Fibroblast of lung (primary cell): ENCODE data around the gene NFASC. TPM values are rescaled to one million over a fixed set of nuclear protein-coding genes. Genes with fewer than 3 reads are reported as not detected.

Source experiments
- DNase-seq, 2 donors: peaks; one replicate each; pipeline versions ENCODE4 v3.0.0 to v3.0.0-alpha.2; 2010; ENCODE audit warnings: low read depth in 2 of 2
- H2AFZ ChIP-seq: 2 replicates; pipeline ENCODE4 v1.5.1; 2012; ENCODE audit warnings: low read length, control low read depth, inconsistent platforms
- H3K27ac ChIP-seq: 2 replicates; pipeline ENCODE4 v1.5.1; 2011; ENCODE audit warnings: low read length, control low read depth; ENCODE audit not compliant: insufficient read depth
- H3K27me3 ChIP-seq: 2 replicates; pipeline ENCODE4 v1.5.1; 2011; ENCODE audit warnings: mild to moderate bottlenecking, low read length; ENCODE audit not compliant: control insufficient read depth, insufficient read depth
- H3K36me3 ChIP-seq: 2 replicates; pipeline ENCODE4 v1.5.1; 2011; ENCODE audit warnings: low read length; ENCODE audit not compliant: control insufficient read depth, insufficient read depth
- H3K4me1 ChIP-seq: 2 replicates; pipeline ENCODE4 v1.5.1; 2011; ENCODE audit warnings: low read length; ENCODE audit not compliant: control insufficient read depth, insufficient read depth; ENCODE audit errors: extremely low read depth
- H3K4me2 ChIP-seq: 2 replicates; pipeline ENCODE4 v1.5.1; 2011; ENCODE audit warnings: low read length, control low read depth; ENCODE audit not compliant: insufficient read depth; ENCODE audit errors: extremely low read depth
- H3K4me3 ChIP-seq, 4 experiments: fragments of 200-600 bp in 1 of 4; sonication (generic) in 1 of 4; replicated peaks in 1 of 4; 2 replicates each; pipeline ENCODE4 v1.5.1; 2011 to 2016; ENCODE audit warnings: low read length in 4 of 4, low read depth in 3 of 4, mild to moderate bottlenecking in 3 of 4, control low read depth in 2 of 4, inconsistent platforms in 1 of 4, mixed read lengths in 1 of 4; ENCODE audit not compliant: insufficient read depth in 1 of 4; ENCODE audit errors: control extremely low read depth in 1 of 4
- H3K79me2 ChIP-seq: 2 replicates; pipeline ENCODE4 v1.5.1; 2012; ENCODE audit warnings: mild to moderate bottlenecking, low read length, inconsistent platforms; ENCODE audit not compliant: control insufficient read depth, insufficient read depth
- H3K9ac ChIP-seq: 2 replicates; pipeline ENCODE4 v1.5.1; 2011; ENCODE audit warnings: mild to moderate bottlenecking, low read length, control low read depth; ENCODE audit not compliant: insufficient read depth
- H3K9me3 ChIP-seq: 2 replicates; pipeline ENCODE4 v1.5.1; 2012; ENCODE audit warnings: low read depth, low read length; ENCODE audit not compliant: control insufficient read depth, insufficient read depth
- H4K20me1 ChIP-seq: 2 replicates; pipeline ENCODE4 v1.5.1; 2011; ENCODE audit warnings: low read length; ENCODE audit not compliant: control insufficient read depth, insufficient read depth; ENCODE audit errors: extremely low read depth
- EZH2 ChIP-seq: IDR thresholded peaks from 2 replicates; pipeline ENCODE4 v1.5.1; 2012; ENCODE audit warnings: low read length, control low read depth, mild to moderate bottlenecking; ENCODE audit errors: missing control alignments
- polyA plus RNA-seq, 2 donors: library from polyadenylated mRNA; depleted of rRNA in 1 of 2; stranded (reverse) in 1 of 2; unstranded in 1 of 2; fragments of >200 nt; gene quantifications; 2 replicates each; pipeline ENCODE4 v1.2.1, GENCODE V29; 2011 to 2012; ENCODE audit warnings: missing spikeins in 1 of 2
- total RNA-seq: library from RNA; depleted of rRNA; stranded (reverse); fragments of >200 nt; gene quantifications from 2 replicates; pipeline ENCODE4 v1.2.1, GENCODE V29; 2014
- TF ChIP-seq, protein P1 (sequence below), 2 donors: IDR thresholded peaks in 1 of 2; conservative IDR thresholded peaks in 1 of 2; 1 replicate in 1 of 2; 2 replicates in 1 of 2; pipeline ENCODE4 v1.5.1; 2011 to 2012; ENCODE audit warnings: low read length in 2 of 2, control low read depth in 1 of 2, inconsistent platforms in 1 of 2, low read depth in 1 of 2, mild to moderate bottlenecking in 1 of 2

NFASC gene
- total and polyA plus RNA-seq, 2 donors (not counting 1 experiment from before 2014, with no cell fraction given) = 13.4 to 16.5 TPM

DNA sequence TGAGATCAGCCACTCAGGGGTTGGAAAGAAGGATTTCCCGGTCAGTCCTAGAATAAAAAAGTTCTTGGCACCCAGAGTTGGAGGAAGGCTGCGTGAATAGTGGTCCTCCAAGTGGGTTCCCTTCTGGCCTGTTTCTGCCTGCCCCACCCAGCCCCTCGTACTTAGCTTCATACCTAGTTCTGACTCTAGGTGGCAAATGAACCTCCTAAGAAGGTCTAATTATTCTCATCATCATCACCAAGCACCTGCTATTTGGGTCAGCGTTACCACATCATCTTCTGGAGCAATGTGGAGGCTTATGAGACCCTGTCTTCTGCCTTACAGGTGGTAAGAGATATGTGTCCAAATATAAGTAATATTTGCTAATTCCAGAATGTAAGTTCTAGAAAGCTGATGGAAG is 35.9 kb upstream of the NFASC start:
- Histone ChIP-seq H4K20me1 (peaks cover 7% of the 10 kb centered on the region), H3K79me2 (peaks cover 12% of the 10 kb centered on the region), H3K27ac (no peak overlapping the region), H2AFZ (no peak overlapping the region), H3K9ac (no peak overlapping the region), H3K9me3 (no peaks in the 10 kb centered on the region), H3K36me3 (no peaks in the 10 kb centered on the region), H3K27me3 (no peaks in the 10 kb centered on the region), H3K4me2 (no peak overlapping the region), H3K4me1 (no peaks in the 10 kb centered on the region), H3K4me3 (no peak overlapping the region)
- DNase-seq = no peak
- TF ChIP-seq EZH2 = no peak
- TF ChIP-seq, protein P1, sequence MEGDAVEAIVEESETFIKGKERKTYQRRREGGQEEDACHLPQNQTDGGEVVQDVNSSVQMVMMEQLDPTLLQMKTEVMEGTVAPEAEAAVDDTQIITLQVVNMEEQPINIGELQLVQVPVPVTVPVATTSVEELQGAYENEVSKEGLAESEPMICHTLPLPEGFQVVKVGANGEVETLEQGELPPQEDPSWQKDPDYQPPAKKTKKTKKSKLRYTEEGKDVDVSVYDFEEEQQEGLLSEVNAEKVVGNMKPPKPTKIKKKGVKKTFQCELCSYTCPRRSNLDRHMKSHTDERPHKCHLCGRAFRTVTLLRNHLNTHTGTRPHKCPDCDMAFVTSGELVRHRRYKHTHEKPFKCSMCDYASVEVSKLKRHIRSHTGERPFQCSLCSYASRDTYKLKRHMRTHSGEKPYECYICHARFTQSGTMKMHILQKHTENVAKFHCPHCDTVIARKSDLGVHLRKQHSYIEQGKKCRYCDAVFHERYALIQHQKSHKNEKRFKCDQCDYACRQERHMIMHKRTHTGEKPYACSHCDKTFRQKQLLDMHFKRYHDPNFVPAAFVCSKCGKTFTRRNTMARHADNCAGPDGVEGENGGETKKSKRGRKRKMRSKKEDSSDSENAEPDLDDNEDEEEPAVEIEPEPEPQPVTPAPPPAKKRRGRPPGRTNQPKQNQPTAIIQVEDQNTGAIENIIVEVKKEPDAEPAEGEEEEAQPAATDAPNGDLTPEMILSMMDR (conservative IDR thresholded peaks at IDR 0.05 in 1 of 2, IDR thresholded peaks at IDR 0.05 in 1 of 2; ENCODE audit: low read depth in 1 of 2, low read length in 2 of 2) = no peak

DNA sequence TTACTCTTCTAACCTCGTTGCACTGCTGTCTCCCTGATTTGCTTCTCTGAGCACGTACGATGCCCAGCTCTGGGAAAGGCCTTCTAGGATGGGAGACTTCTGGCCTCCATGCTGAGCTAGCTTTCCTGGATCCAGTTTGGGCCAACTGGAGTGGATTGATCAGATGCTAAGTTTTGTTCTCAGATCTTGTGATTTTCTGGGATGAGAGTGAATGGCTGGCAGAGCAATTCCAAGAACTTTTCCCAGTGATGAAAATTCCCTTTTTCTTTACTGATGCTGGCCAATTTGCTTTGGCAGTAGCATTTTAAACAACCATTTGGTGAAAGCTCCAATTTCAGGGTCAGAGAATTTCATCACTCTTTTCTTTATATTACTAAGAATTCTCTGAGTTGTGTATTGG is 34.9 kb upstream of the NFASC start:
- Histone ChIP-seq H4K20me1 (peaks cover 7% of the 10 kb centered on the region), H3K4me2 (no peak overlapping the region), H3K36me3 (no peaks in the 10 kb centered on the region), H3K27ac (no peak overlapping the region), H3K27me3 (no peaks in the 10 kb centered on the region), H2AFZ (no peak overlapping the region), H3K9ac (no peak overlapping the region), H3K79me2 (peaks cover 8% of the 10 kb centered on the region), H3K9me3 (no peaks in the 10 kb centered on the region), H3K4me1 (no peaks in the 10 kb centered on the region), H3K4me3 (no peak overlapping the region)
- no peak for DNase-seq
- TF ChIP-seq, protein P1 (conservative IDR thresholded peaks at IDR 0.05 in 1 of 2, IDR thresholded peaks at IDR 0.05 in 1 of 2; ENCODE audit: low read depth in 1 of 2, low read length in 2 of 2) = no peak
- no peak for TF ChIP-seq EZH2

DNA sequence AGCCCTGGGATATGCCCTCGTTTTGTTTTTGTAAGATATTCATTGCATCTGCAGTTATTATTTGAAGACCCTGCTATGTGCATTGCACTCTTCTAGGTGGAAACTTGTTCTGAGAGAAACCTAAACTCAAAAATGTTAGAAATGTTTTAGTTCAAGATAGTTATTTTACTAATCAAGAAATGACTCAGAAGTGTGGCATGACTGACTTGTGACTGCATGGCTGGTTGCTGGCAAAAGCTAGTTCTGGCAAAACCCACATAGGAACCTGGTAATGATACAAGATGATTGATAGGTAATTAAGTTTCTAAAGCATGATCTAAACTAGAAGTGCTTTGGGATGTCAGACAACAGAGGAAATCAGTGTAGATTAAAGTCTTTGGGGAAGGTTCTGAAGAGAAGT is 33.8 kb upstream of the NFASC start:
- Histone ChIP-seq H3K36me3 (no peaks in the 10 kb centered on the region), H3K27me3 (no peaks in the 10 kb centered on the region), H3K9me3 (no peaks in the 10 kb centered on the region), H2AFZ (no peak overlapping the region), H3K9ac (no peak overlapping the region), H3K27ac (no peak overlapping the region), H3K79me2 (peaks cover 2% of the 10 kb centered on the region), H3K4me3 (no peak overlapping the region), H3K4me1 (no peaks in the 10 kb centered on the region), H3K4me2 (no peak overlapping the region), H4K20me1 (peaks cover 7% of the 10 kb centered on the region)
- DNase-seq = peak in 1 of 2 donors; percentile 65
- TF ChIP-seq, protein P1 (conservative IDR thresholded peaks at IDR 0.05 in 1 of 2, IDR thresholded peaks at IDR 0.05 in 1 of 2; ENCODE audit: low read depth in 1 of 2, low read length in 2 of 2) = no peak
- TF ChIP-seq EZH2 = no peak
